NCI-H69 (cell line): Measurements from ENCODE around the gene TNFSF13.

Source experiments
- DNase-seq: peaks from one replicate; lab custom pipeline; 2025; lab: John Stamatoyannopoulos, UW

TNFSF13 gene

DNA sequence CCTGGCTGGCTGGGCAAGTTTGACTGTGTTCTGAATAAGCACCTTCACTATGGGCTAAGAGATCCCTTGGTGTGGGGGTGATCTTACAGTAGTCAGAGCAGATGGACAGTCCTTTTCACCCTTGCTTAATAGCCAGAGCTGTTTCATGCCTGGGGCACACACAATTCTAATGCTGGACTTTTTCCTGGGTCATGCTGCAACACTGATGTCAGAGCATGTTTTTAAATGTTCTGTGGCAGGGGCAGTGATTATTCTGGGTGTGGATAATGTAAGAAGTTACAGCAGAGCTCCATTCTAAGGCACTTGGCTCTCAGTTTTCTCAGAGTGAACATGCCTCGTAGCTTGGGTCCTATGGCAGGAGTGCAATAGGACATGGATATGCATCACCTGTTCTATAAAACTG, 16.9 kb downstream of the TNFSF13 start:
- DNase-seq = no peak

DNA sequence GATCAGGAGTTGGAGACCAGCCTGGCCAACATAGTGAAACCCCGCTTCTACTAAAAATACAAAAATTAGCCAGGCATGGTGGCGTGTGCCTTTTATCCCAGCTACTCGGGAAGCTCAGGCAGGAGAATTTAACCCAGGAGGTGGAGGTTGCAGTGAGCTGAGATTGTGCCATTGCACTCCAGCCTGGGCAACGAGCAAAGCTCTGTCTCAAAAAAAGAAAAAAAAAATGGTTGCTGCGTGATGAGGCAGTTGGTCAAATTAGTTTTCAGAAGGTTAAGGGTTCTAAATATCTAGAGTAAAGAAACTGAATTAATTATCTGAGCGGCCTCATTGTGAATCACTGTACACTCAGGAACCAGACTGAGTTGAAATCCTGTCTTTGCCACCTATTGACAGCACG, 17.4 kb downstream of the TNFSF13 start:
- no peak for DNase-seq

DNA sequence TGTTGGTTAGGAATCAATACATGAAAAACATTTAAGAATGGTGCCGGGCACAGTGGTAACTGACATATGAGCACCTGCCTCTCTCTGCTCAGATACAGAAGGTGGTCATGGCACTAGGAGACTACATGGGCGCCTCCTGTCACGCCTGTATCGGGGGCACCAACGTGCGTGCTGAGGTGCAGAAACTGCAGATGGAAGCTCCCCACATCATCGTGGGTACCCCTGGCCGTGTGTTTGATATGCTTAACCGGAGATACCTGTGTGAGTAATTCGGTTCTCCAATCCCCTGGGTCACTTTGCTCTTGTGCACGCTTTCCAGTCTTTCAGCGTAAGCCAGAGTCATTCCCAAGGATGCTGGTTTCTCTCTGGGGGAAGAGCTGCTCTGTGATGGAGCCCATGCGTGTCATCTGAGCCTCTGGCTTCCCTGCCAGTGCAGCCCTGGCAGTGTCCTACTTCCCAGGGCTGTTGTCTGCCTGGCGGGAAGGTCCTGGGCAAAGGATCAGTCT, 17.9 kb downstream of the TNFSF13 start:
- DNase-seq = no peak

DNA sequence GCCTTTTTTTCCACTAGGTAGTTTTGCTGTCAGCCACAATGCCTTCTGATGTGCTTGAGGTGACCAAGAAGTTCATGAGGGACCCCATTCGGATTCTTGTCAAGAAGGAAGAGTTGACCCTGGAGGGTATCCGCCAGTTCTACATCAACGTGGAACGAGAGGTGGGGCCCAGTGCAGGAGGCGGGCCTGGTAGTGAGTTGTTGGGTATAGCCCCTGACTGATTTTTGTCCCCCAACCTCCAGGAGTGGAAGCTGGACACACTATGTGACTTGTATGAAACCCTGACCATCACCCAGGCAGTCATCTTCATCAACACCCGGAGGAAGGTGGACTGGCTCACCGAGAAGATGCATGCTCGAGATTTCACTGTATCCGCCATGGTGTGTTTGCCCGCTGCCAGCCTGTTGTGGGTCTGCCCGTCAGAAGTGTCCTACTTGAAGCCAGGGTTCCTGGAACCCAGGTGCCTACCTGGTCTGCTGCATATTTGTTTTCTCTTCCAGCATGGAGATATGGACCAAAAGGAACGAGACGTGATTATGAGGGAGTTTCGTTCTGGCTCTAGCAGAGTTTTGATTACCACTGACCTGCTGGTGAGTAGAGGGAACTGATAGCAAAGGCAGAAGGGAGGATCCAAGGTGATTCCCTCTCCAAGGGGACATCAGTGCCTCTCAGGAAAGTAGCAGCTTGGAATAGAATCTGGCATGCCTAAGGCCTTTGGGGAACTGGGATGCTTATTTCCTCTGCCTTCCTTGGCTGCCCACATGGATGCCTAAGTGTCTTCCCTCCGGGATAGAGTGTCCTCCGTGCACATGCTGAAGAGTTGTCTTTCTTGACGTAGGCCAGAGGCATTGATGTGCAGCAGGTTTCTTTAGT, 19.0 kb downstream of the TNFSF13 start:
- DNase-seq = no peak

DNA sequence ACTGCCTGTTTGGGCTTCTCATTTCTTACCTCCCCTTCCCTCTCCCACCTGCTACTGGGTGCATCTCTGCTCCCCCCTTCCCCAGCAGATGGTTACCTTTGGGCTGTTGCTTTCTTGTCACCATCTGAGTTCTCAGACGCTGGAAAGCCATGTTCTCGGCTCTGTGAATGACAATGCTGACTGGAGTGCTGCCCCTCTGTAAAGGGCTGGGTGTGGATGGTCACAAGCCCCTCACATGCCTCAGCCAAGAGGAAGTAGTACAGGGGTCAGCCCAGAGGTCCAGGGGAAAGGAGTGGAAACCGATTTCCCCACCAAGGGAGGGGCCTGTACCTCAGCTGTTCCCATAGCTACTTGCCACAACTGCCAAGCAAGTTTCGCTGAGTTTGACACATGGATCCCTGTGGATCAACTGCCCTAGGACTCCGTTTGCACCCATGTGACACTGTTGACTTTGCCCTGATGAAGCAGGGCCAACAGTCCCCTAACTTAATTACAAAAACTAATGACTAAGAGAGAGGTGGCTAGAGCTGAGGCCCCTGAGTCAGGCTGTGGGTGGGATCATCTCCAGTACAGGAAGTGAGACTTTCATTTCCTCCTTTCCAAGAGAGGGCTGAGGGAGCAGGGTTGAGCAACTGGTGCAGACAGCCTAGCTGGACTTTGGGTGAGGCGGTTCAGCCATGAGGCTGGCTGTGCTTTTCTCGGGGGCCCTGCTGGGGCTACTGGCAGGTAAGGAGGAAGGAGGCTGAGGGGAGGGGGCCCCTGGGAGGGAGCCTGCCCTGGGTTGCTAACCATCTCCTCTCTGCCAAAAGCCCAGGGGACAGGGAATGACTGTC, 20.7 kb downstream of the TNFSF13 start, which contains the start of gene CD68:
CD68 (plus strand) TSS at position 638 of the 833 bp plus-strand sequence; CDS start at position 678, 40 bp downstream.
- DNase-seq = peak; percentile 64

DNA sequence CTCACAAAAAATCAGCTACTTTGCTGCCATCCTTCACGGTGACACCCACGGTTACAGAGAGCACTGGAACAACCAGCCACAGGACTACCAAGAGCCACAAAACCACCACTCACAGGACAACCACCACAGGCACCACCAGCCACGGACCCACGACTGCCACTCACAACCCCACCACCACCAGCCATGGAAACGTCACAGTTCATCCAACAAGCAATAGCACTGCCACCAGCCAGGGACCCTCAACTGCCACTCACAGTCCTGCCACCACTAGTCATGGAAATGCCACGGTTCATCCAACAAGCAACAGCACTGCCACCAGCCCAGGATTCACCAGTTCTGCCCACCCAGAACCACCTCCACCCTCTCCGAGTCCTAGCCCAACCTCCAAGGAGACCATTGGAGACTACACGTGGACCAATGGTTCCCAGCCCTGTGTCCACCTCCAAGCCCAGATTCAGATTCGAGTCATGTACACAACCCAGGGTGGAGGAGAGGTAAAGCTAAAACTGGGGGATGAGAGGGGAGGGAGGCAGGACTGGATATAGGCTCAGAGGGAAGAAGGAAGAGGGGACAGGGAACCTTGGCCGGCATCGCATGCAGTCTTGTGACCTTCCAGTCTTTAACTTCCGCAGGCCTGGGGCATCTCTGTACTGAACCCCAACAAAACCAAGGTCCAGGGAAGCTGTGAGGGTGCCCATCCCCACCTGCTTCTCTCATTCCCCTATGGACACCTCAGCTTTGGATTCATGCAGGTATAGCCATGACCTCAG, 21.5 kb downstream of the TNFSF13 start:
- no peak for DNase-seq

DNA sequence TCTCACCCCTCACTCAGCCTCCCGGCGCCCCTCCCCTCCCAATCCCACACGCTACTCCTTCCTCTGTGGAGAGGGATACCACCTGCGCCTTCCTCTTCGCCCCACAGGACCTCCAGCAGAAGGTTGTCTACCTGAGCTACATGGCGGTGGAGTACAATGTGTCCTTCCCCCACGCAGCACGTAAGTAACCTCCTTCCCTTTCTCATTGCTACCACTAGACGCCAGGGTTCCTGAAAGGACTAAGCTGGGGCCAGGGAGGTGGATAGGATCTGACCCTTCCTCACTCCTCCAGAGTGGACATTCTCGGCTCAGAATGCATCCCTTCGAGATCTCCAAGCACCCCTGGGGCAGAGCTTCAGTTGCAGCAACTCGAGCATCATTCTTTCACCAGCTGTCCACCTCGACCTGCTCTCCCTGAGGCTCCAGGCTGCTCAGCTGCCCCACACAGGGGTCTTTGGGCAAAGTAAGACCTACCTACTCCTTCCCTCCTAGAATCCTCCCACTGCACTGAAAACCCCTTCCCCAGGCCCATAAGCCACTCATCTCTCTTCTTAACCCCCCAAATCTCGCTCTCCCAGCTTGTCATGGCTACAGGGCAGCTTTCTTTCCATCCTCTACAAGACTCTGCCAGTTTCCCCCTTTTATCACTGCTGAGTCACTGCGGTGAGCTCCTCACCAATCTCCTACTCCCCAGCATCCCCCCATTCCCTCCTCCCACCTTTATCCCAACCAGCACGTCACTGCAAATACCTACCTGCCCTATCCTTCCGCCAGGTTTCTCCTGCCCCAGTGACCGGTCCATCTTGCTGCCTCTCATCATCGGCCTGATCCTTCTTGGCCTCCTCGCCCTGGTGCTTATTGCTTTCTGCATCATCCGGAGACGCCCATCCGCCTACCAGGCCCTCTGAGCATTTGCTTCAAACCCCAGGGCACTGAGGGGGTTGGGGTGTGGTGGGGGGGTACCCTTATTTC, 22.3 kb downstream of the TNFSF13 start:
- no peak for DNase-seq

DNA sequence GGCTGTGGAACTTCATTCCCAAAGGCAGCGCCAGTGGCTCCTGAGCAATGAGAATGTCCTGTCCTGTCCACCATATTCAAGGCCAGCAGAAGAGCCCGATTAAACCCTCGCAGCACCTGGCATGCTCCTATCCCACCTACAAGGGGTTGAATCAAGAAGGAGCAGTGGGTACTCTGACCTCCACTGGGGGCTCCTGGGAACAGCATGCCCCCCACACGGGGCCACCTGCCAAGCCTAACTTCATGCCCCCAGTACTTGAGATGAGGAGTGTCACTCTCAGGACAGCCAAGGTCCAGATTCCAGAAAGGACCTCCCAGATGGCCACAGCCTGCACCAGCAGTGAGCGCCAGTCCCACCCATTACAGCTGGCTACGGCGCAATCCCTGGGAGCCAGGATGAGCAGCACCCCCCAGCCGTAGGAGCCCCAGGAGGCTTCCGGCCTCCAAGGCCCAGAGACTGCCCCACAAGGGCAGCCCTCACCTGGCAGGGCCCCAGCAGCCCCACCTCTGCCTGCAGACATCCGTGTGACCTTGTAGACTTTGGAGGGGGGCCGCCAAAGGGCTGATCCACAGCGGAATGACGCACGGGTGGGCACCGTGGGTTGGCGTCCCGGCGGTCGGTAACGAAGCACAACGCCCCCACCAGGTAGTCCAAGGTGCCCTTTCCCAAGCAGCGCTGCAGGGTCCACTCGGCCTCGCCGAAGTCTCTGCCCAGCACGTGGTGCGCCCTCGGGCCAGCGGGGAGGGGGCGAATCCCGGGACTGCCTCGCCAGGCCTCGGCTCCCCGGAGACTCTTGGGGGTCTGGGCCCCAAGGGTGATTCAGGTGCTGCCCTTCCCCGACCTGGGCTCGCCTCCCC, 24.1 kb downstream of the TNFSF13 start:
- DNase-seq = no peak

DNA sequence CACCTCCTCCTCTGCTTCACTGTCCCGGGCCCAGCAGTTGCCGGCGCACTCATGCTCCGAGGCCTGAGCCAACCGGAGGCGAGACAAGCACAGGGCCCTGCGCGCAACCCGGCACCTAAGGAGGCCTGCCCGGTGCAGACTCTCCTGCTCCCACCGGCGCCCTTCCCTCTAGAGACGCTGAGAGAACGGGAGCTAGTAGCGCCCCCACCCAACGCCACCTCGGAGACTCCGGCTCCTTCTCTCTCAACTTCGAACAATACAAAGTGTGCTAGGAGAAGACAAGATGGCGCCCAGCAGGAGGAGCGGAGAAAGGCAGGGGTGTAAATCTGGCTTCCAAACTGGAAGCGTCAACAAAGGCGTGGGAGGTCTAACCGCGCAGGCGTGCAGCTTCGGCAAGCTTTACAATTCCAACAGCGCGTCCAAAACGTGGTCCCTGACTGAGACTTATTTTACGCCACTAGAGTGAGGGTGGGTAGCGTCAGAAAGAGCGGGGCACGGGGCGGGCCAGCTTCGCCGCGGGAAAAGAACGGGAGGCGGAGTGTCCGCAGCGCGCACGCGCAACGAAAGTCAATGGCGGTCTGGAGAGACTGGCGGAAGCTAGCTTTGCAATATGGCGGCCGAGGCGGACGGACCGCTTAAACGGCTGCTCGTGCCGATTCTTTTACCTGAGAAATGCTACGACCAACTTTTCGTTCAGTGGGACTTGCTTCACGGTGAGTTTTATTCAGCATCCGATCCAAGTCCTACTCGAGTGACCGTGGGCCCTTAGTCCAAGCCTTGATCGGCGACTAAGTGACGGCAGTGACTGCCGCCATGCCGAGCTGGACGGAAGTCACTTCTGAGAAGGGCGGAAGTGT, 24.9 kb downstream of the TNFSF13 start, which contains the start of gene MPDU1:
MPDU1 (plus strand) TSS at position 600 of the 857 bp plus-strand sequence; CDS start at position 611, 11 bp downstream.
- peak; percentile 96 for DNase-seq

DNA sequence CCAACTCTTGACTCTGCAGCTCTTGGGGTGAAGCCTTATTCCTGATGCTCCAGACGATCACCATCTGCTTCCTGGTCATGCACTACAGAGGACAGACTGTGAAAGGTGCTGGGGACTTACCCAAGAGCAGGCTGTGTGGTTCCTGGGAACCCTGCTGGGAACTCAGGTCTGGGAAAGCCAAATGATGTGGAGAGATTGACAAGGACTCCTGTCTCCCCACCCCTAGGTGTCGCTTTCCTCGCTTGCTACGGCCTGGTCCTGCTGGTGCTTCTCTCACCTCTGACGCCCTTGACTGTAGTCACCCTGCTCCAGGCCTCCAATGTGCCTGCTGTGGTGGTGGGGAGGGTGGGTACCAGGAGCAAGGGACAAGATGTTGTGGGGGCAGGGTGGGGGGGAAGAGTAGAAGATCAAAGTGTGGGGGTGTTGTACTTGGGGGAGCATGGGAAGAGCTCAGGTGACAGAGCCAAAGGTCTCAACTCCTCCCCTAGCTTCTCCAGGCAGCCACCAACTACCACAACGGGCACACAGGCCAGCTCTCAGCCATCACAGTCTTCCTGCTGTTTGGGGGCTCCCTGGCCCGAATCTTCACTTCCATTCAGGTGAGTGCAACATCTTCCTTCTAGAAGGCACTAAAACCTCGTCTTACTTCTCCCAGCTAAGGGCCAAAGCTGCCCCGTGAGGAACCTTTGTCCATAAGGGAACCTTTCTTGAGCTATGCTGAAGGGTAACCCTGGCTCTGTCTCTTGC, 28.3 kb downstream of the TNFSF13 start:
- no peak for DNase-seq

DNA sequence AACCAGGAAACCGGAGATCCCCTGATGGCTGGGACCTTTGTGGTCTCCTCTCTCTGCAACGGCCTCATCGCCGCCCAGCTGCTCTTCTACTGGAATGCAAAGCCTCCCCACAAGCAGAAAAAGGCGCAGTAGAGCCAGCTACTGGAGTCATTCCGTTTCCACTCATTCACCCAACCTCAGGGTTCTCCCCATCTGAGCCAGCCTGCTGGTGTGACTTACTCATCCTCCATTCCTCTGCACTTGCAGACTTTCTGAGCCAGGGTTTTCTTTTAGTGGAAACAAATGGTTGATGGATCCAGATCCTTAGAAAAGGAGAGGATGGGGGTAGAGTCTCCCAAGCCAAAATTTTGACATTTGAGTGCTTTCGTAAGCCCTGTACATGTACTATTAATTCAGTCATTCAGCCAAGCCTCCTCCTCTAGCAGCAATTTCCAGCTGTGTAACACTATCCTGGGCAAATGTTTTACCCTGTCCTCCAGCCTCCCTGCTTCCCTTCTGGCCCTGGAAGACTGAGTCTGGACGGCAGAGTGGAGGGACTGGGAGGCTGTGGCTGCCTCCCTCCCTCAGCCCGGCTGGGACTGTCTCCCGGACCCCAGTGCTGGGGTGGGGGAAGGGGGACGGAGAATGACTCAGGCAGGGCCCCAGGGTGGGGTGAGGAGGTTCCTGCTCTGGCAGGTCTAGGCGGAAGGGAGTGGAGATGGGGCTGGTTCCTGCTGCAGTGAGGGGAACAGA, 29.0 kb downstream of the TNFSF13 start:
- no peak for DNase-seq

DNA sequence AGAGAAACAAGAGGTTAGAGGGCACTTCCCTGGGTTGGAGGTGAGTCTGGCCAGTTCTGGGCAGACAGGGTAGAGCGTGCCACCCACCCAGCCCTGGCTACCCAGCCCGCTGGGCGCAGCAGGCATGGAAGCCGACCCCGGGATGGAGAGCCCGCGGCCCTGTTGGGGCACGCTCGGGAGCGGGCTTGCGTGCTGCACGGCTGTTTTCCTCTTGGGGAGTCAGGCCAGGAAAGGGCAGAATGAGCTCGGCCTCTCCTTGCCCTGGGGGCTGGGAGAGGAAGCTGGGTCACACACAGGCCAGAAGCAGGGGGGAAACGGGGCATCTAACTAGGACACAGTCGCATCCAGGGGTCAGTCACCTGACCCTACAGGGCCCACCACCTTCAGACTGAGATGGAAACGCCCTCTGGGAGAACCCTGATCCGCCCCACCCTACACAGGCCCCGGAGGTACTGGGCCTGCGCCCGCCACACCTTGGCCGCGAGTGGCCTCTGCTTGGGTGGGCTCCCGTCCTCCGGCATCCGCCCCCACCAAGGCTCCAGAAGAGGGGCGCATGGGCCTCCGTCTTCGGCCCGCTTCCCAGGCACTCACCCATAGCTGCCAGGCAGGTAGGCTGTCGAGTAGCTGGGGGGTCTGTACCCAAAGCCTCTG, 30.1 kb downstream of the TNFSF13 start:
- DNase-seq = no peak

DNA sequence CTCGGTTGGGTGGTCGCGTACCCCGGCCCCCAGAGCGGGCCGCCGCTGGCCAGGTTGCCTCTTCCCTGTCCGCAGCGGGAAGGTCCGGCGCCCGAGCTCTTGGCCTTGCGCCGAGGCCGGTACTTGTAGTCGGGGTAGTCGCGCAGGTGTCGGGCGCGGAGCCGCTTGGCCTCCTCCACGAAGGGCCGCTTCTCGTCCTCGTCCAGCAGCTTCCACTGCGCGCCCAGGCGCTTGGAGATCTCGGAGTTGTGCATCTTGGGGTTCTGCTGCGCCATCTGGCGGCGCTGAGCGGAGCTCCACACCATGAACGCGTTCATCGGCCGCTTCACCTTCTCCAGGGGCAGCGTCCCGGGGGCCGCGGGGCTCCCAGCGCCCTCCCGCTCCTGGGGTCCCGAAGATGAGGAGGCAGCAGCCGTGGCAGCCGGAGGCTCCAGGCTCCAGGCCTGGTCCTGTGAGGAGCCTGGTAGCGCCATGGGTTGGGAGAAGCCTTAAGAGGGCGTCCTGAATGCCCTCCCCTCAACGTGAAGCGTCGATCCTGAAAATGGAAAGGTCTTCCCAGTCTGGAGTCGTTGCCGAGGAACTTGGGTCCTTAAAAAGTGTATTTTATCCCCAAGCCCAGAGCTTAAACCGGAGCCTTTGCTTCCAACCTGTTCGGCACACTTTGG, 30.8 kb downstream of the TNFSF13 start:
- DNase-seq = no peak

DNA sequence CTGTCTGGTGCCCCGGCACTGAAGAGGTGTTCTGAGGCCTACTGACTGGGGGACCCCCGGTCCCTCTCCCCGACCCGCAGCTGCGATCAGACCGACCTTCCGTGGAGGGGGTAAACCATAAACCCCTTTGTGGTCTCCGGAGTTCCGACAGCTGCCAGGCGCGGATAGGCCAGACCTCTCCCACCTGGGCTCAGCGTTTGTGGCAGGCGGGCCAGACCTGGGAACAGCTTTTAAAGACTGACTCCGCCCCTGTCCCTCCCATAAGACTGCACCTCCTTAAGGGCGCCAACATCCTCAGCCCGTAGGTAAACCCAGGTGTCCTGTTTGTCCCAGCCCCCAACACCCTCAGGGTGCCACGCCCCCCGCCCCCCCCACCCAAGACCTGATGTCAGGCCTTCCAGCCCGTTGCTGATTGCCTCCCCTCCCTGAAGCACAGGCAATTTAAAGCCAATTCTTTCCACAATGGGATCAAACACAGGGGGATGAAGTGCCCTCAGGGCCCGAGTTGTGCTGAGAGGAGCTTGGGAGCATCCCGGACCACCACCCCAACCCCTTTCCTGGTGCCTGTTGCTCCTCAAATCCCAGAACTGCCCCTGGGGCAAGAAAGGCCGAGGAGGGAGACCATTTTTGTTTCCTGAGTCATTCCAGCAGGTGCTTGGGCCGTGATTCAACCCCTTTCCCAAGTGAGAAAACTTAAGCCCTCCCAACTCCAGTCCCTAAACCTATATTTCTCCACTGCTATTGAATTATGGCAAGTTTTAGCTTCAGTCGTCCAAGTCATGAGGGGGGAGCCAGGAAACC, 31.5 kb downstream of the TNFSF13 start, which contains the start of gene SOX15:
SOX15 (minus strand) TSS at position 204 of the 801 bp plus-strand sequence. CDS start 418 bp downstream, outside the sequence.
- no peak for DNase-seq

DNA sequence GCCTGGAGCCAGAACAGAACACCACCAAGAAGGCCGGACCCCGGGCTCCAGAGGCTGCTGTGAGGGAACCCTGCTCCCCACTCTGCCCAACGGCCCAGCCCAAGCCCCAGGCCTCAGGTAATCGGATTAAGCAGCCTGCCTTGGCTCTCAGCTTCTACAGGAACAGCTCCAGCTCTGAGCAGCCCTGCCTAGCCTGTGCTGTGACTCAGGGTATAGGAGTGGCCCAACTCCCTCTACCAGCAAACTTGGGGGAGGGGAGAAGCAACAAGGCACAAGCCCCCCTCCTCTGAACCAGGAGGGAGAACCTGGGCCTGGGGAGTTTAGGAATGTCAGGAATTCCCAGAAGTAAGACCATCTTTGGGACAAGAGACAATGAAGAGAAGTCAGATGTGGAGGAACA, 32.2 kb downstream of the TNFSF13 start:
- DNase-seq = no peak
